GM12872 (cell line): ENCODE results near the gene ELMOD3.

Source experiments
- TF ChIP-seq, protein P1 (sequence below): IDR thresholded peaks from 3 replicates; pipeline ENCODE4 v1.5.1; 2011; ENCODE audit warnings: low read depth, mild to moderate bottlenecking, low read length, moderate library complexity; ENCODE audit not compliant: insufficient read depth

Gene ELMOD3

GRCh38 chr2:85327160-85327821, 27.3 kb upstream of the ELMOD3 start:
- TF ChIP-seq, protein P1, sequence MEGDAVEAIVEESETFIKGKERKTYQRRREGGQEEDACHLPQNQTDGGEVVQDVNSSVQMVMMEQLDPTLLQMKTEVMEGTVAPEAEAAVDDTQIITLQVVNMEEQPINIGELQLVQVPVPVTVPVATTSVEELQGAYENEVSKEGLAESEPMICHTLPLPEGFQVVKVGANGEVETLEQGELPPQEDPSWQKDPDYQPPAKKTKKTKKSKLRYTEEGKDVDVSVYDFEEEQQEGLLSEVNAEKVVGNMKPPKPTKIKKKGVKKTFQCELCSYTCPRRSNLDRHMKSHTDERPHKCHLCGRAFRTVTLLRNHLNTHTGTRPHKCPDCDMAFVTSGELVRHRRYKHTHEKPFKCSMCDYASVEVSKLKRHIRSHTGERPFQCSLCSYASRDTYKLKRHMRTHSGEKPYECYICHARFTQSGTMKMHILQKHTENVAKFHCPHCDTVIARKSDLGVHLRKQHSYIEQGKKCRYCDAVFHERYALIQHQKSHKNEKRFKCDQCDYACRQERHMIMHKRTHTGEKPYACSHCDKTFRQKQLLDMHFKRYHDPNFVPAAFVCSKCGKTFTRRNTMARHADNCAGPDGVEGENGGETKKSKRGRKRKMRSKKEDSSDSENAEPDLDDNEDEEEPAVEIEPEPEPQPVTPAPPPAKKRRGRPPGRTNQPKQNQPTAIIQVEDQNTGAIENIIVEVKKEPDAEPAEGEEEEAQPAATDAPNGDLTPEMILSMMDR = no peak

GRCh38 chr2:85327822-85328617, 26.5 kb upstream of the ELMOD3 start, which contains the start of gene TGOLN2:
TGOLN2 (minus strand) TSS chr2:85327989; CDS start chr2:85327962, 27 bp downstream.
- TF ChIP-seq, protein P1 = no peak

DNA sequence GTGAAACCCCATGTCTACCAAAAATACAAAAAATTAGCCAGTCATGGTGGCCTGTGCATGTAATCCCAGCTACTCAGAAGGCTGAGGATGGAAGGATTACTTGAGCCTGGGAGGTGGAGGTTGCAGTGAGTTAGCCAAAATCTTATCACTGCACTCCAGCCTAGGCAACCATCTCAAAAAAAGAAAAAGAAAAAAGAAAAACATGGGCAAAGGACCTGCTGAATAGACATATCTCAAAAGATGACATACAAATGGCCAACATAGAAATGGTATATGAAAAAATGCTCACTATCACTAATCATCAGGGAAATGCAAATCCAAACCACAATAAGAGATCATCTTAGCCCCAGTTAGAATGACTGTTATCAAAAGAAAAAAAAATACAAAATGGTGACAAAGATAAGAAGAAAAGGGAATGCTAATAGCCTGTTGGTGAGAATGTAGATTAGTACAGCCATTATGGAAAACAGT, 25.4 kb upstream of the ELMOD3 start:
- TF ChIP-seq, protein P1 = no peak

GRCh38 chr2:85330839-85331636, 23.5 kb upstream of the ELMOD3 start:
- TF ChIP-seq, protein P1 = no peak

- TF ChIP-seq, protein P1 = no peak
These were observed 19.6 kb upstream of the ELMOD3 start for GRCh38 chr2:85334928-85335327.

GRCh38 chr2:85340034-85340892, 14.3 kb upstream of the ELMOD3 start:
- TF ChIP-seq, protein P1 = no peak
